Lower lobe of right lung (tissue), 2 donors: ENCODE measurements around the gene EGFLAM. TPM values are rescaled to one million over a fixed set of nuclear protein-coding genes. Genes with fewer than 3 reads are reported as not detected.

Experiments
- ATAC-seq, 2 donors: fragments of 200-7000 bp; cut with Tn5 transposase; one replicate each; pipeline ENCODE4 v1.9.1; 2020 to 2022; ENCODE audit warnings: mild to moderate bottlenecking in 2 of 2, moderate library complexity in 2 of 2
- DNase-seq: peaks from one replicate; pipeline ENCODE4 v3.0.0-alpha.2; 2020
- H3K27ac ChIP-seq: fragments of 200-600 bp; one replicate; pipeline ENCODE4 v1.8.0; 2022
- H3K27me3 ChIP-seq: fragments of 200-600 bp; one replicate; pipeline ENCODE4 v1.8.0; 2022; ENCODE audit warnings: low read depth
- H3K36me3 ChIP-seq: fragments of 200-600 bp; one replicate; pipeline ENCODE4 v1.8.0; 2022; ENCODE audit warnings: mild to moderate bottlenecking
- H3K4me1 ChIP-seq: fragments of 200-600 bp; one replicate; pipeline ENCODE4 v1.8.0; 2022
- H3K4me3 ChIP-seq: fragments of 200-600 bp; one replicate; pipeline ENCODE4 v1.8.0; 2022; ENCODE audit warnings: mild to moderate bottlenecking
- H3K9me3 ChIP-seq: fragments of 200-600 bp; one replicate; pipeline ENCODE4 v1.8.0; 2022
- CTCF ChIP-seq: fragments of 200-600 bp; IDR thresholded peaks from one replicate; pipeline ENCODE4 v1.8.0; 2022; ENCODE audit warnings: antibody characterized with exemption, mild to moderate bottlenecking
- intact Hi-C: fragments of 100-400 bp; cut with DNase I; formaldehyde crosslinking; loops from one replicate; pipeline ENCODE4 v1.11.0; 2022
- long read RNA-seq: library from polyadenylated mRNA; unstranded; transcript quantifications from one replicate; pipeline ENCODE4 v2.0.0, GENCODE V29; 2021
- total RNA-seq: library from RNA; stranded (reverse); fragmentation: NEBNext Ultra II Directional; extraction: Animal tissue kit (Norgen Biotek cat#: 25700); gene quantifications from one replicate; pipeline ENCODE4 v1.2.1, GENCODE V29; 2021
- donor health status: DM: no; HTN: yes; CAD: no; lungs with severe emphysema.

EGFLAM gene
- 2.4 TPM for total RNA-seq
- long read RNA-seq, partial matches to known transcripts = 1 of 3 reads
- long read RNA-seq, other reads (novel, unspliced or antisense) = 0 of 3 reads

GRCh38 chr5:38258319-38259061 is at the start of gene EGFLAM:
Gene EGFLAM, plus strand, starts transcription at chr5:38258559. Its CDS starts 196 bp downstream, at chr5:38258755.
- Histone ChIP-seq H3K4me3 (peak within 1 kb of the TSS; percentile 45), H3K27me3 (peaks cover 82% of the 10 kb centered on the region), H3K9me3 (no peaks in the 10 kb centered on the region), H3K27ac (no peak within 1 kb of the TSS), H3K4me1 (peaks cover 25% of the 10 kb centered on the region), H3K36me3 (no peaks in the 10 kb centered on the region)
- ATAC-seq (peak; percentile 69 to 73), DNase-seq (no peak)
- intact Hi-C loops = no loop called here
- no peak for TF ChIP-seq CTCF

- intact Hi-C loops = no loop called here
- Histone ChIP-seq H3K4me1 (no peaks in the 10 kb centered on the region), H3K27me3 (peaks cover 11% of the 10 kb centered on the region), H3K4me3 (no peak overlapping the region), H3K27ac (no peak overlapping the region), H3K9me3 (no peaks in the 10 kb centered on the region), H3K36me3 (no peaks in the 10 kb centered on the region)
- TF ChIP-seq CTCF = peak; percentile 31
- no peak for ATAC-seq
- no peak for DNase-seq
Observed at GRCh38 chr5:38208782-38209378, 49.5 kb upstream of the EGFLAM start.

GRCh38 chr5:38210676-38211353 is 47.5 kb upstream of the EGFLAM start:
- TF ChIP-seq CTCF = no peak
- no peaks in the 10 kb centered on the region for H3K9me3 ChIP-seq
- peaks cover 6% of the 10 kb centered on the region for H3K27me3 ChIP-seq
- ATAC-seq (no peak), DNase-seq (no peak)
- H3K4me1 ChIP-seq = no peaks in the 10 kb centered on the region
- no peak overlapping the region for H3K4me3 ChIP-seq
- intact Hi-C loops = no loop called here
- no peaks in the 10 kb centered on the region for H3K36me3 ChIP-seq
- H3K27ac ChIP-seq = no peak overlapping the region

- intact Hi-C loops = no loop called here
- ATAC-seq (no peak), DNase-seq (no peak)
- Histone ChIP-seq H3K9me3 (no peaks in the 10 kb centered on the region), H3K27ac (no peak overlapping the region), H3K36me3 (no peaks in the 10 kb centered on the region), H3K4me1 (no peaks in the 10 kb centered on the region), H3K27me3 (peaks cover 6% of the 10 kb centered on the region), H3K4me3 (no peak overlapping the region)
- no peak for TF ChIP-seq CTCF
Observed at GRCh38 chr5:38211354-38211710, 47.0 kb upstream of the EGFLAM start.

GRCh38 chr5:38212307-38212706 is 46.1 kb upstream of the EGFLAM start:
- H3K27me3 ChIP-seq = peaks cover 6% of the 10 kb centered on the region
- no peaks in the 10 kb centered on the region for H3K4me1 ChIP-seq
- intact Hi-C loops = no loop called here
- H3K9me3 ChIP-seq = no peaks in the 10 kb centered on the region
- no peak for ATAC-seq
- no peak for TF ChIP-seq CTCF
- H3K36me3 ChIP-seq = no peaks in the 10 kb centered on the region
- no peak overlapping the region for H3K4me3 ChIP-seq
- DNase-seq = no peak
- H3K27ac ChIP-seq = no peak overlapping the region
